ENCODE results near the gene LHB.
"Not testable (repeated sequence)": the region's sequence is repeated elsewhere in the genome, so short reads cannot be mapped to it uniquely, and the experiment has no call there.

Gene LHB

GRCh38 chr19:49017041-49017665 is at the start of gene LHB:
LHB (minus strand) TSS chr19:49017091; CDS start chr19:49017081, 10 bp downstream.
- no peak for DNase-seq

- DNase-seq: no peak
Measured at GRCh38 chr19:49065905-49066512, 49.1 kb upstream of the LHB start.

GRCh38 chr19:49064768-49065611 is 48.1 kb upstream of the LHB start, which contains the start of gene NTF4:
NTF4 (minus strand) TSS chr19:49064818; CDS start chr19:49061997, 2,821 bp downstream.
- peak; percentile 9 for DNase-seq

- no peak for DNase-seq
Measured at GRCh38 chr19:49064029-49064629, 47.2 kb upstream of the LHB start.

GRCh38 chr19:49061445-49061844 is 44.6 kb upstream of the LHB start:
- DNase-seq: no peak

- no peak for DNase-seq
Measured at GRCh38 chr19:49061000-49061399, 44.1 kb upstream of the LHB start.

DNA sequence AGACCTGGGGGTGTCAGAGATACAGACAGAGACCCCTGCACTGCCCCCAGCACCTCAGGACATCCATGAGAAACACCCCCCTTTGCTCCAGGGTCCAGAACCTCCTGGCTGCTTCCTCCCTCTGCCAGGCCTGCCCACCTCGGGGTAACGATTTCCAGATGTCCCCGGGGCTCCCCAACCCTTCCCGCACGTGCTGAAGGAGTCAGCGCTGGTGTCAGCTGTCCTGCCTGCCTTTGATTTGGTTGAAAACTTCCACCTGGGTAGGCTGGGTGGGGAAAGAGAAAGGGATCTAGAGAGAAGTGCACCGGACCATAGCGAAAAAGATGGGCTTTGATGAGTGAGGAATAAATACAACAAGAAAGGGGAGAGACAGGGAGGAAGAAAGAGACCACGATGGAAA is 42.2 kb upstream of the LHB start:
- DNase-seq: no peak

DNA sequence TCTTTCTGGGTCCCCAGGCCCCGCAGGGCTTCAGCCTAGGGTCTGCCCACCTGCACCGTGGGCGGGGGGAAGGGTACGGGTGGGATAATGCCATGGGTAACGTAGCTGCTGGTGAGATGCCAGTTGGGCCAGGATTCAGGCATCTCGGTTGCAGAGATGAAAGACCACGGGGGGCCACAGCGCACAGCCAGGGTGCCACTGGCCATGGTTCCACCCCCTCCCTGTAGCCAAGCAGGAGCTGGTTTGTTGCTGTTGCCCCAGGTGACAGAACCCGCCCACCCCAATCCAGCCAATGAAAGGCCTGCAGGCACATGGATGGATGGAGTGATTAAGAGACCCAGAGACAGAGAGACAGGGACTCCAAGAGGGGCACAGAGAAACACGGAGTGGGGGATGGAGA is 41.7 kb upstream of the LHB start:
- DNase-seq: no peak

- DNase-seq: peak; percentile 66
Measured at GRCh38 chr19:49057636-49058234, 40.8 kb upstream of the LHB start, which contains the start of gene CGB7. CGB7 (minus strand) TSS chr19:49057749; CDS start chr19:49055375, 2,374 bp downstream.

DNA sequence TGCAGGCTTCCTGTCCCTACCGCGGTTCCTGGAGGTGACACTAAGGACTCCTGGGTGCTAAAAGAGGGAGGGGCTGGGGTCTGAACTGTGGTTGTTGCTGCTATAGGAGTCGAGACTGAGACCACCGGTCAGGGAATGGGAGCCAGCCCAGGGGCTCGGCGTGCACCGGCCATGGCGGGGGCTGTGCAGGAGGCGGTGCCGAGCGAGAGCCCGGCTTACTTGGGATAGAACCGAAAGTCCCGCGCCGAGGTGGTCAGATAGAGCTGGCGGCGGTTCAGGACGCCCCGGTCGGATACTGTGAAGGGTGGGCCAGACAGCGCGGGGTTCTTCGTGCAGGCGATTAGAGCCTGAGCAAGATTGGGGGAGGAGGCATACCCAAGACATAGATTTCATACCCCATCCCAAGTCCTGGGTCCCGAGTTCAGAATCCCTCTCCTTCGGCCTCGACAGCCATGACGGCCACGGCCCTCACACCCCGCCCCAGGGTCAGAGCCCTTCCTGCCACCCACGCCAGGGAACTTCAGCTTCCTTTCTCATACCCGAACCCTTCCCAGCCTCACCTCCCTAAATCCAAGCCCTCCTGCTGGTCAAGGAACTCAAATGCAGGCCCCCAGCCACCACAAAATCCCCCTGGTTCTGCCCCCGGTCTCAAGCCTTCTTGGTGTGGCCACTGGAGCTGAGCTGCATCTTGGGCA is 40.2 kb upstream of the LHB start:
- DNase-seq: peak; percentile 7

- peak; percentile 64 for DNase-seq
Measured at GRCh38 chr19:49056101-49056901, 39.4 kb upstream of the LHB start.

DNA sequence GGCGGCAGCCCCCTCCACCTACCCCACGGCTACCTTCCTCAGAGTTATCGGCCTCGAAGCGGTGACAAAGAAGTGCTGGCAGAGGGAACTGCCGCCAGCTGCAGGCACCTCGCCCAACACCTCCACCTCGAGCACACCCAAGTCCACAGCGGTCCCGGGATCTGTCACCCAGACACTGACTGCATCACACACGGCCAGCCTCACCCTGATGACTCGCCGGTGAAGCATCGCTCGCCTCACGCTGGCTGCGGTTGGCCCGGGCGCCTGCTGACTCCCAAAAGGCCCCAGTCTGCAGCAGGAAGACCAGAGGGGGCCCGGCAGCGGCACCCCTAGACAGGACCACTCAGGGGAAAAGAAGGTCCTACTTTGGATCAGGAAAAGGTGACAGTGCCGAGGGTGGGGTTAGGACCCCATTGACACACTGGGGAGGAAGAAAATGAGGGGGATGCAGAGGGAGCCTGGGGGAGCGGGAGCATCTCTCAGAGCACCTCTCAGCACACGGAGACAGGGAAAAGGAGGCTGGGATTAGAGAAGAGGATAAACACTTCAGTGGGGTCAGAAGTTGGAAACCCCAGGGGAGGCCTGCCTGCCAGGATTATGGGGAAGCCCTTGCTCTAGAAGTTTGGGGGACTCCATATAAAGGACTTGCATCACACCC is 33.6 kb upstream of the LHB start:
- DNase-seq: not testable (repeated sequence)

- not testable (repeated sequence) for DNase-seq
Measured at GRCh38 chr19:49049834-49050233, 32.9 kb upstream of the LHB start.

- not testable (repeated sequence) for DNase-seq
Measured at GRCh38 chr19:49049011-49049410, 32.1 kb upstream of the LHB start, which contains the start of gene CGB8. CGB8 (minus strand) TSS chr19:49049111; CDS start chr19:49048739, 372 bp downstream.

GRCh38 chr19:49043548-49043947 is 26.7 kb upstream of the LHB start, which contains the start of gene CGB5:
CGB5 (plus strand) TSS chr19:49043848; CDS start chr19:49044210, 362 bp downstream.
- DNase-seq: not testable (repeated sequence)

DNA sequence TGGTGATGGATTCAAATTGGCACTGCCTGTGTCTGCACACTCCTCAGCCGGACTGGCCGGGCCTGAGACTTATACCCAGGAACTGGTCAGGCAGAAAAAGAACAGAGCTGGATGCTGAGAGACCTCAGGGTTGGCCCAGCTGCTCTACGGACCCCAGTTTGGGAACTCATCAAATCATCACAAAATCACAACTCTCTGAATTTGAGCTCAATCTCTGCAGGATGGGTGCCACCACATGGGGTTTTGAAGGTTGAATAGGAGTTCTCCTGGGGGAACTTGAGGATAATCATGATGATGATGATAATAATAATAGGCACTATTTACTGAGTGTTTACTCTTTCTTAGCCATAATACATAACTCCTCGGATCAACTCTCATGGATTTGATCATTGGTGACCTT is 25.8 kb upstream of the LHB start:
- not testable (repeated sequence) for DNase-seq

- DNase-seq: no peak
Measured at GRCh38 chr19:49042177-49042576, 25.3 kb upstream of the LHB start.

DNA sequence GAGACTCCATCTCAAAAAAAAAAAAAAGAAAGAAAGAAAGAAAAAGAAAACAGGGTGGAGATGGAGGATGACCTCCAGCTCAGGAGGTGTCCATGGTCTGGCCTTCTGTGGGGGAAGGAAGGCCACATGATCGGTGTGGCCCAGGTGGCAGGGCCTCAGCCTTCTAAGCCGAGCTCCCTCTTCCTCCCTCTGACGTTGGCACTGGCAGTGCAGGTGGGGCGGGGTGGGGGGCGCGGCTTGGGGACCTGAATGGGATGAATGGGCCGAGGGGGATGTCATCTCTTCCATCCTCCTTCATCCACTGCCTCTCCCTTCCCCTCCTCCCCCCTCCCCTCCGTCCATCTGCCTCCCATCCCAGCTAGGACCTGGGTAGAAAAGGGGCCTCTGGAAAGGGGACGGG is 22.8 kb upstream of the LHB start:
- DNase-seq: not testable (repeated sequence)

- DNase-seq: not testable (repeated sequence)
Measured at GRCh38 chr19:49038557-49039276, 21.8 kb upstream of the LHB start.

DNA sequence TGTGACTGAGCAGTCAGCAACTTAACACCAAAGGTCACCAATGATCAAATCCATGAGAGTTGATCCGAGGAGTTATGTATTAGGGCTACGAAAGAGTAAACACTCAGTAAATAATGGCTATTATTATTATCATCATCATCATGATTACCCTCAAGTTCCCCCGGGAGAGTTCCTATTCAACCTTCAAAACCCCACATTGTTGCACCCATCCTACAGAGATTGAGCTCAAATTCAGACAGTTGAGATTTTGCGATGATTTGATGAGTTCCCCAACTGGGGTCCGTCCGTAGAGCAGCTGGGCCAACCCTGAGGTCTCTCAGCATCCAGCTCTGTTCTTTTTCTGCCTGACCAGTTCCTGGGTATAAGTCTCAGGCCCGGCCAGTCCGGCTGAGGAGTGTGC is 21.2 kb upstream of the LHB start:
- not testable (repeated sequence) for DNase-seq
